ENCODE results near the gene PARP12.

DNA sequence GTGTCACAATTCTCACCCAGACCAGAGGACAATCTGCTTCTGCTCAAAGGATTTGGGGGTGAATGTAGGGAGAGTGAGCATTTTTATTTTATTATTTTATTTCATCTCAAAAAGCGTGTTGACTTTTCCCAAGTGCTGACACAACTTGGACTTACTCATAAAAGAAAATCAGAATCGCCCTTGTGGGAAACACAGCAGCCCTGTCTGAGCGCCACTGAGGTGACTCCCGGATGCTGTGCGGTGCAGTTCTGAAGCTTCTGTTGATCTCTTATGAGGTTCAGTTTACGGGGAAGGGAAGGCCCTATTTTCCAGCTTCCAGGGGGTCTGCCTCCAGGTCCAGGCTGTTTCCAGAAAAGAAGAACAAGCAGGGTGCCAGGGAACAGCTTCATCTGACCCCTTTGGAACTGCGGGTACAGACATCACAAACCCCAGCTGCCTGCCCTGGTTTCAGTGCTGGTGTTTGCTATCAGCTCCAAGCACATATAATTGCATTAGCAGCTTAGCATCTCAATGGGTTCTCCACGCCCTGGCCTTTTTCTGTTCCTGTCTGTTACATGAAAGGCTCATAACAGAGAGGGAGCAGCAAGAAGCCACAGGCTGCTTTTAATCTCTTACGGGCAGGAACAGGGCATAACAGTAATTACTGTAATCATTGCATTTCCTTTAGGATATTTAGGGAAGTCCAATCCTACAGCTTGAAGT is 52.4 kb downstream of the PARP12 start:
- TF ChIP-seq, protein P1, sequence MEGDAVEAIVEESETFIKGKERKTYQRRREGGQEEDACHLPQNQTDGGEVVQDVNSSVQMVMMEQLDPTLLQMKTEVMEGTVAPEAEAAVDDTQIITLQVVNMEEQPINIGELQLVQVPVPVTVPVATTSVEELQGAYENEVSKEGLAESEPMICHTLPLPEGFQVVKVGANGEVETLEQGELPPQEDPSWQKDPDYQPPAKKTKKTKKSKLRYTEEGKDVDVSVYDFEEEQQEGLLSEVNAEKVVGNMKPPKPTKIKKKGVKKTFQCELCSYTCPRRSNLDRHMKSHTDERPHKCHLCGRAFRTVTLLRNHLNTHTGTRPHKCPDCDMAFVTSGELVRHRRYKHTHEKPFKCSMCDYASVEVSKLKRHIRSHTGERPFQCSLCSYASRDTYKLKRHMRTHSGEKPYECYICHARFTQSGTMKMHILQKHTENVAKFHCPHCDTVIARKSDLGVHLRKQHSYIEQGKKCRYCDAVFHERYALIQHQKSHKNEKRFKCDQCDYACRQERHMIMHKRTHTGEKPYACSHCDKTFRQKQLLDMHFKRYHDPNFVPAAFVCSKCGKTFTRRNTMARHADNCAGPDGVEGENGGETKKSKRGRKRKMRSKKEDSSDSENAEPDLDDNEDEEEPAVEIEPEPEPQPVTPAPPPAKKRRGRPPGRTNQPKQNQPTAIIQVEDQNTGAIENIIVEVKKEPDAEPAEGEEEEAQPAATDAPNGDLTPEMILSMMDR (IDR thresholded peaks at IDR 0.05 in 8 of 11, conservative IDR thresholded peaks at IDR 0.05 in 3 of 11) = no peak
- TF ChIP-seq POLR2AphosphoS5 (IDR thresholded peaks at IDR 0.05) = no peak
- no peak for TF ChIP-seq POLR2A (IDR thresholded peaks at IDR 0.05)
